ENCODE results near the gene TBX4. TPM values are rescaled to one million over a fixed set of nuclear protein-coding genes. Genes with fewer than 3 reads are reported as not detected.

The TBX4 gene
- total and polyA plus RNA-seq, 4 donors: not detected

DNA sequence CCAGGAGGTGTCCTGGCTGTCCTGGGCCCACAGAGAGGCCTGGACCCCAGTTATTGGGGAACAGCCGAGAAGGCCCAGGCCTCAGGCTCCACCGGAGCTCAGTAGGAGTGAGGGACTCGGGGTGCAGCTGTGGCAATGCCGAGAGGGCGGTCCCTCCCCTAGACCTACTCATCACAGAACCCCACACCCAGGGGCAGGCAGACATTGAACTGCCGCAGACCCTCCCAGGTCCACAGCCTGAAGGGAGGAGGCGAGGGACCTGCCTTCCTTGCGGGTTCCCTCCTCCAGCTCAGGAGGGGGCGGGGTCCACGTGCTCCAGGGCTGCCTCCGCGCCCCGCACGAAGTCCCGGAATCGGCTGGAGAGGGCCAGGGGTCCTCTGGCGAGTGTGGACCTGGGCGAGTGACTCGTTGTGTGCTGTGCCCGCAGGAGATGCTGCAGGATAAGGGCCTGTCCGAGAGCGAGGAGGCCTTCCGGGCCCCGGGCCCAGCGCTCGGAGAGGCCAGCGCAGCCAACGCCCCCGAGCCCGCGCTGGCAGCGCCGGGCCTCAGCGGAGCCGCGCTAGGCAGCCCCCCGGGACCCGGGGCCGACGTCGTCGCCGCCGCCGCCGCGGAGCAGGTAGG is 3.9 kb downstream of the TBX4 start:
- Histone ChIP-seq H3K27ac (ENCODE audit: low read depth in 1 of 2, low read length in 2 of 2) (no peak overlapping the region), H3K27me3 (ENCODE audit: control insufficient read depth in 4 of 4, insufficient read depth in 4 of 4, low read length in 3 of 4) (peaks cover 16 to 29% (median 21%) of the 10 kb centered on the region in 4 donors), H3K9me3 (ENCODE audit: control insufficient read depth in 4 of 4, low read length in 3 of 4) (peaks cover 0 to 7% (median 3%) of the 10 kb centered on the region in 4 donors), H3K36me3 (ENCODE audit: control insufficient read depth in 4 of 4, insufficient read depth in 3 of 4, low read depth in 1 of 4, low read length in 3 of 4) (no peaks in the 10 kb centered on the region), H3K9ac (ENCODE audit: low read depth in 1 of 2, low read length in 2 of 2) (no peak overlapping the region), H3K4me1 (ENCODE audit: control insufficient read depth in 4 of 4, insufficient read depth in 4 of 4, low read length in 3 of 4) (peaks cover 2 to 21% (median 14%) of the 10 kb centered on the region in 4 donors), H3K4me3 (ENCODE audit: low read depth in 1 of 3, low read length in 3 of 3) (no peak overlapping the region)
- no peak for TF ChIP-seq HNF4G (IDR thresholded peaks at IDR 0.05)
- no peak for TF ChIP-seq SP1 (IDR thresholded peaks at IDR 0.05)
- no peak for TF ChIP-seq RAD21 (IDR thresholded peaks at IDR 0.05)
- TF ChIP-seq RXRA (IDR thresholded peaks at IDR 0.05): no peak
- no peak for TF ChIP-seq EGR1 (IDR thresholded peaks at IDR 0.05; ENCODE audit: low read depth in 2 of 2)
- TF ChIP-seq, protein P1, sequence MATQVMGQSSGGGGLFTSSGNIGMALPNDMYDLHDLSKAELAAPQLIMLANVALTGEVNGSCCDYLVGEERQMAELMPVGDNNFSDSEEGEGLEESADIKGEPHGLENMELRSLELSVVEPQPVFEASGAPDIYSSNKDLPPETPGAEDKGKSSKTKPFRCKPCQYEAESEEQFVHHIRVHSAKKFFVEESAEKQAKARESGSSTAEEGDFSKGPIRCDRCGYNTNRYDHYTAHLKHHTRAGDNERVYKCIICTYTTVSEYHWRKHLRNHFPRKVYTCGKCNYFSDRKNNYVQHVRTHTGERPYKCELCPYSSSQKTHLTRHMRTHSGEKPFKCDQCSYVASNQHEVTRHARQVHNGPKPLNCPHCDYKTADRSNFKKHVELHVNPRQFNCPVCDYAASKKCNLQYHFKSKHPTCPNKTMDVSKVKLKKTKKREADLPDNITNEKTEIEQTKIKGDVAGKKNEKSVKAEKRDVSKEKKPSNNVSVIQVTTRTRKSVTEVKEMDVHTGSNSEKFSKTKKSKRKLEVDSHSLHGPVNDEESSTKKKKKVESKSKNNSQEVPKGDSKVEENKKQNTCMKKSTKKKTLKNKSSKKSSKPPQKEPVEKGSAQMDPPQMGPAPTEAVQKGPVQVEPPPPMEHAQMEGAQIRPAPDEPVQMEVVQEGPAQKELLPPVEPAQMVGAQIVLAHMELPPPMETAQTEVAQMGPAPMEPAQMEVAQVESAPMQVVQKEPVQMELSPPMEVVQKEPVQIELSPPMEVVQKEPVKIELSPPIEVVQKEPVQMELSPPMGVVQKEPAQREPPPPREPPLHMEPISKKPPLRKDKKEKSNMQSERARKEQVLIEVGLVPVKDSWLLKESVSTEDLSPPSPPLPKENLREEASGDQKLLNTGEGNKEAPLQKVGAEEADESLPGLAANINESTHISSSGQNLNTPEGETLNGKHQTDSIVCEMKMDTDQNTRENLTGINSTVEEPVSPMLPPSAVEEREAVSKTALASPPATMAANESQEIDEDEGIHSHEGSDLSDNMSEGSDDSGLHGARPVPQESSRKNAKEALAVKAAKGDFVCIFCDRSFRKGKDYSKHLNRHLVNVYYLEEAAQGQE (IDR thresholded peaks at IDR 0.05): no peak
- TF ChIP-seq FOXA2 (IDR thresholded peaks at IDR 0.05): no peak
- TF ChIP-seq, protein P2, sequence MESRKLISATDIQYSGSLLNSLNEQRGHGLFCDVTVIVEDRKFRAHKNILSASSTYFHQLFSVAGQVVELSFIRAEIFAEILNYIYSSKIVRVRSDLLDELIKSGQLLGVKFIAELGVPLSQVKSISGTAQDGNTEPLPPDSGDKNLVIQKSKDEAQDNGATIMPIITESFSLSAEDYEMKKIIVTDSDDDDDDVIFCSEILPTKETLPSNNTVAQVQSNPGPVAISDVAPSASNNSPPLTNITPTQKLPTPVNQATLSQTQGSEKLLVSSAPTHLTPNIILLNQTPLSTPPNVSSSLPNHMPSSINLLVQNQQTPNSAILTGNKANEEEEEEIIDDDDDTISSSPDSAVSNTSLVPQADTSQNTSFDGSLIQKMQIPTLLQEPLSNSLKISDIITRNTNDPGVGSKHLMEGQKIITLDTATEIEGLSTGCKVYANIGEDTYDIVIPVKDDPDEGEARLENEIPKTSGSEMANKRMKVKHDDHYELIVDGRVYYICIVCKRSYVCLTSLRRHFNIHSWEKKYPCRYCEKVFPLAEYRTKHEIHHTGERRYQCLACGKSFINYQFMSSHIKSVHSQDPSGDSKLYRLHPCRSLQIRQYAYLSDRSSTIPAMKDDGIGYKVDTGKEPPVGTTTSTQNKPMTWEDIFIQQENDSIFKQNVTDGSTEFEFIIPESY (IDR thresholded peaks at IDR 0.05): no peak
- no peak for TF ChIP-seq GABPA (IDR thresholded peaks at IDR 0.05 in 1 of 2, conservative IDR thresholded peaks at IDR 0.05 in 1 of 2)
- no peak for TF ChIP-seq YY1 (IDR thresholded peaks at IDR 0.05)
- TF ChIP-seq TAF1 (conservative IDR thresholded peaks at IDR 0.05): no peak
- TF ChIP-seq, protein P3, sequence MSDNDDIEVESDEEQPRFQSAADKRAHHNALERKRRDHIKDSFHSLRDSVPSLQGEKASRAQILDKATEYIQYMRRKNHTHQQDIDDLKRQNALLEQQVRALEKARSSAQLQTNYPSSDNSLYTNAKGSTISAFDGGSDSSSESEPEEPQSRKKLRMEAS (IDR thresholded peaks at IDR 0.05): no peak
- TF ChIP-seq, protein P4, sequence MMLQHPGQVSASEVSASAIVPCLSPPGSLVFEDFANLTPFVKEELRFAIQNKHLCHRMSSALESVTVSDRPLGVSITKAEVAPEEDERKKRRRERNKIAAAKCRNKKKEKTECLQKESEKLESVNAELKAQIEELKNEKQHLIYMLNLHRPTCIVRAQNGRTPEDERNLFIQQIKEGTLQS (IDR thresholded peaks at IDR 0.05): no peak
- TF ChIP-seq JUND (IDR thresholded peaks at IDR 0.05): no peak
- TF ChIP-seq, protein P5, sequence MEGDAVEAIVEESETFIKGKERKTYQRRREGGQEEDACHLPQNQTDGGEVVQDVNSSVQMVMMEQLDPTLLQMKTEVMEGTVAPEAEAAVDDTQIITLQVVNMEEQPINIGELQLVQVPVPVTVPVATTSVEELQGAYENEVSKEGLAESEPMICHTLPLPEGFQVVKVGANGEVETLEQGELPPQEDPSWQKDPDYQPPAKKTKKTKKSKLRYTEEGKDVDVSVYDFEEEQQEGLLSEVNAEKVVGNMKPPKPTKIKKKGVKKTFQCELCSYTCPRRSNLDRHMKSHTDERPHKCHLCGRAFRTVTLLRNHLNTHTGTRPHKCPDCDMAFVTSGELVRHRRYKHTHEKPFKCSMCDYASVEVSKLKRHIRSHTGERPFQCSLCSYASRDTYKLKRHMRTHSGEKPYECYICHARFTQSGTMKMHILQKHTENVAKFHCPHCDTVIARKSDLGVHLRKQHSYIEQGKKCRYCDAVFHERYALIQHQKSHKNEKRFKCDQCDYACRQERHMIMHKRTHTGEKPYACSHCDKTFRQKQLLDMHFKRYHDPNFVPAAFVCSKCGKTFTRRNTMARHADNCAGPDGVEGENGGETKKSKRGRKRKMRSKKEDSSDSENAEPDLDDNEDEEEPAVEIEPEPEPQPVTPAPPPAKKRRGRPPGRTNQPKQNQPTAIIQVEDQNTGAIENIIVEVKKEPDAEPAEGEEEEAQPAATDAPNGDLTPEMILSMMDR (IDR thresholded peaks at IDR 0.05; ENCODE audit: low read depth, low read length, missing input control): no peak
- peak; percentile 28 for DNase-seq (ENCODE audit: low spot score)
- 23% methylated on average over 47 of the region's 47 CpGs for WGBS

Measured in liver (tissue), 9 donors.